Measurements from ENCODE around the gene NPIPB8. TPM values are rescaled to one million over a fixed set of nuclear protein-coding genes. Genes with fewer than 3 reads are reported as not detected.
"Not testable (repeated sequence)": the region's sequence is repeated elsewhere in the genome, so short reads cannot be mapped to it uniquely, and the experiment has no call there.

The NPIPB8 gene
- total and polyA plus RNA-seq, 2 donors (not counting 1 experiment from before 2014, with no cell fraction given): 0.17 TPM; not detected in 1

DNA sequence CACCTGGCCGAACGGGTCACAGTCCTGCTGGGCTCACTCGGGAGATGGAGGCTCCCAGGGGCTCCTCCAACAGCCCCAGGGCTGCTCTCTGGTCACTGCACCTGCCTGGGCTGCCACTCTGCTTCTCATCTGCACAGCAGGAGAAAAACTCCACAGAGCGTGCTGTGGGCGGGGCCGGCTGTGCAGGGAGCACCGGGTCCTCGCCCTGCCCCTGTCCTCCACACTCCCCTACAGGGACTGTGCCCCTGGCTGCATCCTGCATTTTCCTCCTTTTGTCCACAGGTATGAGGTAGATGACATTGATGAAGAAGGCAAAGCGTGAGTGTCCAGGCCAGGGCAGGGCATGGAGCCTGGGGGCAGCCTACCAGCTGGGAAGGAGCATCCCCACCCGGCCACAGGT lies 35.8 kb upstream of the NPIPB8 start:
- not testable (repeated sequence) for H3K9ac ChIP-seq (ENCODE audit: insufficient read depth, low read length); H3K36me3 ChIP-seq (ENCODE audit: control insufficient read depth, insufficient read depth, low read length); H3K9me3 ChIP-seq (ENCODE audit: control insufficient read depth, insufficient read depth, low read depth, low read length); H3K4me3 ChIP-seq (replicated peaks in 1 of 4; ENCODE audit: control extremely low read depth in 1 of 4, insufficient read depth in 1 of 4, low read depth in 3 of 4, low read length in 4 of 4); H3K4me1 ChIP-seq (ENCODE audit: control insufficient read depth, extremely low read depth, insufficient read depth, low read length); DNase-seq (ENCODE audit: low read depth in 2 of 2); H3K79me2 ChIP-seq (ENCODE audit: control insufficient read depth, insufficient read depth, low read length); H3K4me2 ChIP-seq (ENCODE audit: extremely low read depth, insufficient read depth, low read length); H4K20me1 ChIP-seq (ENCODE audit: control insufficient read depth, extremely low read depth, insufficient read depth, low read length); H3K27ac ChIP-seq (ENCODE audit: insufficient read depth, low read length); H3K27me3 ChIP-seq (ENCODE audit: control insufficient read depth, insufficient read depth, low read length); H2AFZ ChIP-seq (ENCODE audit: low read length)

DNA sequence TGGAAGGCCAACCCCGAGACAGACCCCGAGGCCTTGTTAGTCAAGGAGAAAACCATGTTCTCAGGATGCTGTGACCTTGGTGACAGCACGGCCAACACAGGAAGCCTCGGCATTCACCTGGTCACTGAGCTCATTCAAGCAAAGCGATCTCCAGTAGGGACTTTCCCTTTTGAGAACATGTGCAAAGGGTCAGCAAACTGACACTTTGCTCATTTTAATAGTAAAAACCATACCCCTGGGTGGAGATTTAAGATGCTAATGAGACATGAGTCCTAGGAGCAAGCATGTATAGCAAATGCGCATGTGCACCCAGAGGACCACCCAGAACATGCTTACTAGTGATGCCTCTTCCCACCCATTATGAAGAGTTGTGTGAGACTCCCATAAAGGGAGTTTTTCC lies 35.3 kb upstream of the NPIPB8 start:
- H3K27me3 ChIP-seq (ENCODE audit: control insufficient read depth, insufficient read depth, low read length): no peaks in the 10 kb centered on the region
- H3K79me2 ChIP-seq (ENCODE audit: control insufficient read depth, insufficient read depth, low read length): no peaks in the 10 kb centered on the region
- H3K36me3 ChIP-seq (ENCODE audit: control insufficient read depth, insufficient read depth, low read length): no peaks in the 10 kb centered on the region
- H4K20me1 ChIP-seq (ENCODE audit: control insufficient read depth, extremely low read depth, insufficient read depth, low read length): no peaks in the 10 kb centered on the region
- H3K4me3 ChIP-seq (replicated peaks in 1 of 4; ENCODE audit: control extremely low read depth in 1 of 4, insufficient read depth in 1 of 4, low read depth in 3 of 4, low read length in 4 of 4): no peak overlapping the region
- no peak for TF ChIP-seq EZH2 (IDR thresholded peaks at IDR 0.05; ENCODE audit: low read length, missing control alignments)
- TF ChIP-seq, protein P1, sequence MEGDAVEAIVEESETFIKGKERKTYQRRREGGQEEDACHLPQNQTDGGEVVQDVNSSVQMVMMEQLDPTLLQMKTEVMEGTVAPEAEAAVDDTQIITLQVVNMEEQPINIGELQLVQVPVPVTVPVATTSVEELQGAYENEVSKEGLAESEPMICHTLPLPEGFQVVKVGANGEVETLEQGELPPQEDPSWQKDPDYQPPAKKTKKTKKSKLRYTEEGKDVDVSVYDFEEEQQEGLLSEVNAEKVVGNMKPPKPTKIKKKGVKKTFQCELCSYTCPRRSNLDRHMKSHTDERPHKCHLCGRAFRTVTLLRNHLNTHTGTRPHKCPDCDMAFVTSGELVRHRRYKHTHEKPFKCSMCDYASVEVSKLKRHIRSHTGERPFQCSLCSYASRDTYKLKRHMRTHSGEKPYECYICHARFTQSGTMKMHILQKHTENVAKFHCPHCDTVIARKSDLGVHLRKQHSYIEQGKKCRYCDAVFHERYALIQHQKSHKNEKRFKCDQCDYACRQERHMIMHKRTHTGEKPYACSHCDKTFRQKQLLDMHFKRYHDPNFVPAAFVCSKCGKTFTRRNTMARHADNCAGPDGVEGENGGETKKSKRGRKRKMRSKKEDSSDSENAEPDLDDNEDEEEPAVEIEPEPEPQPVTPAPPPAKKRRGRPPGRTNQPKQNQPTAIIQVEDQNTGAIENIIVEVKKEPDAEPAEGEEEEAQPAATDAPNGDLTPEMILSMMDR (conservative IDR thresholded peaks at IDR 0.05 in 1 of 2, IDR thresholded peaks at IDR 0.05 in 1 of 2; ENCODE audit: low read depth in 1 of 2, low read length in 2 of 2): no peak
- no peak overlapping the region for H3K27ac ChIP-seq (ENCODE audit: insufficient read depth, low read length)
- no peak overlapping the region for H2AFZ ChIP-seq (ENCODE audit: low read length)
- H3K4me1 ChIP-seq (ENCODE audit: control insufficient read depth, extremely low read depth, insufficient read depth, low read length): no peaks in the 10 kb centered on the region
- DNase-seq (ENCODE audit: low read depth in 2 of 2): no peak
- H3K4me2 ChIP-seq (ENCODE audit: extremely low read depth, insufficient read depth, low read length): no peak overlapping the region
- H3K9ac ChIP-seq (ENCODE audit: insufficient read depth, low read length): no peak overlapping the region
- no peaks in the 10 kb centered on the region for H3K9me3 ChIP-seq (ENCODE audit: control insufficient read depth, insufficient read depth, low read depth, low read length)

DNA sequence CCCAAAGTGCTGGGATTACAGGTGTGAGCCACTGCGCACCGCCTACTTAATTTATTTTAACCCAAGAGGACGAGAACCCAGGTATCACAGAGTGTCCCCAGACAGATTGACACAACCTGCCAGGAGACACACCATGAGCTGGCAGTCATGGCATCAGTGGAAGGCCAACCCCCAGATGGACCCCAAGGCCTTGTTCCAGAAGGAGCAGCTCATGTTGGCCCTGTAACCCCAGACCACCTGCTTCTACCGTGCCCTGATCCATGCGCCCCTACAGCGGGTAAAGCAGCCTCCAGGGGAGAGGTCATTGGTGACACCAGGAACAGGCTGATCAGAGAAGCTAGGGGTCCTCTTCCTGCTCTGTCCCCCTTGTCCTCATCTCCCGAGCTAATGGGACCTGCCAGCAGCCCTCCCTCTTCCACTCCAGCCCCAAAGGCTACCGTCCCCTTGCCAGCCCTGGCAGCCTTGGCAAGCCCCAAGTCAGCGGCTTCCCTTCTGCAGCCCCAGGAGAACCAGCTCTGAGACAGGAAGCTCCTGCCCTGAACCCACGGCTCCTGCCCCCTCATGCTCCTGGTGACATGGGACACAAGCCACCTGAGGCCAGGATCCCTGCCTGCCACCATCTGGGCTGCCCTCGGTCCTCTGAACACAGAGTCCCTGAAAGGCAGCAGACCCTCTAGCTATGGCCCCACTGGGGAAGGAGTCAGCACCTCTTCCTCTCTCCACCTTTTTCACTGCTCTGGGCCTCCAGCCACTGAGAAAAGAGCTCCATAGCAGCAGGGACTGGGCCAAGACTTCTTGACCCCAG lies 34.3 kb upstream of the NPIPB8 start:
- TF ChIP-seq, protein P1 (conservative IDR thresholded peaks at IDR 0.05 in 1 of 2, IDR thresholded peaks at IDR 0.05 in 1 of 2; ENCODE audit: low read depth in 1 of 2, low read length in 2 of 2): no peak
- TF ChIP-seq EZH2 (IDR thresholded peaks at IDR 0.05; ENCODE audit: low read length, missing control alignments): no peak
- Histone ChIP-seq H3K9me3 (ENCODE audit: control insufficient read depth, insufficient read depth, low read depth, low read length) (no peaks in the 10 kb centered on the region), H2AFZ (ENCODE audit: low read length) (no peak overlapping the region), H3K4me2 (ENCODE audit: extremely low read depth, insufficient read depth, low read length) (no peak overlapping the region), H3K79me2 (ENCODE audit: control insufficient read depth, insufficient read depth, low read length) (no peaks in the 10 kb centered on the region), H4K20me1 (ENCODE audit: control insufficient read depth, extremely low read depth, insufficient read depth, low read length) (no peaks in the 10 kb centered on the region), H3K4me3 (replicated peaks in 1 of 4; ENCODE audit: control extremely low read depth in 1 of 4, insufficient read depth in 1 of 4, low read depth in 3 of 4, low read length in 4 of 4) (no peak overlapping the region), H3K27me3 (ENCODE audit: control insufficient read depth, insufficient read depth, low read length) (no peaks in the 10 kb centered on the region), H3K27ac (ENCODE audit: insufficient read depth, low read length) (no peak overlapping the region), H3K9ac (ENCODE audit: insufficient read depth, low read length) (no peak overlapping the region), H3K4me1 (ENCODE audit: control insufficient read depth, extremely low read depth, insufficient read depth, low read length) (no peaks in the 10 kb centered on the region), H3K36me3 (ENCODE audit: control insufficient read depth, insufficient read depth, low read length) (no peaks in the 10 kb centered on the region)
- no peak for DNase-seq (ENCODE audit: low read depth in 2 of 2)
